ENCODE measurements around the gene FAM219B. TPM values are rescaled to one million over a fixed set of nuclear protein-coding genes. Genes with fewer than 3 reads are reported as not detected.

FAM219B gene
- total and polyA plus RNA-seq, 2 experiments from 2014 or later = 28.8 to 61.4 TPM

DNA sequence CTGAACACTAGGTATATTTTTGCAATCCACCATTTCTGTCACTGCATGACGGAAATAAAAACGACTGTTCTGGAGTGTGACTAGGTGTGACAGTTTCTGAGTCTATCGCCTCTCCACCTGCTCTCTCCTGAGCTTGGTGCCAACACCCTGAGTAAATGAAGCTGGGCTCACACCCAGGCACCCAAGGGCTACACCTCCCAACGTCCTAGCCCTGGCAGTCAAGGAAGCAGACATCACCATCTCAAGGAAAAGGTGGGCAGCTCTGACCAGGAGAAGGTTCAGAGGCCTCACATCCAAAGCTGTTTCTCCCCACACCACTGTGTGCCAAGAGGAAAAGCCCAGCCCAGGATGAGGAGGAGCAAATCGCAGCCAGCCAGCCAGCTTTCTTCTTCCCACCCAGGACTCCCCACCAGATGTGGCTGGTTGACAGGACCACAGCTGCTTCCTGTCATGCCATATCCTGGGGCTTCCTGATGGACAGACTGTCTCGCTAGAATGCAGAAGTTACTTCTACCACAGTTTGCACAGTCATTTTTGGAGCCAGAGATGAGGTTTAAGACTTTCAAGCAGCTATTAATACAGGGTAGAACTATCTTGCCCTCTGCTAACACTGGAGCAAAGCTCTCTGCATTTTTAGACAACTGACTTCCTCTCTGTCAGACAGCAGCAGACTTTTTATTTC lies 36.8 kb downstream of the FAM219B start:
- H3K4me3 Mint-ChIP-seq = no peak overlapping the region; the same call in 2 of the 3 replicates

More for the DNA sequence above, 36.8 kb downstream of the FAM219B start:
- H3K27ac ChIP-seq (ENCODE audit: low read depth) = no peak overlapping the region
- H3K4me2 ChIP-seq = no peak overlapping the region
- Mint-ChIP-seq H3K27me3 (ENCODE audit: insufficient read depth, low read depth, poor library complexity) (peaks cover 19% of the 10 kb centered on the region), H3K27ac (no peak overlapping the region), H3K36me3 (ENCODE audit: low read depth) (peaks cover 19% of the 10 kb centered on the region; the same call in 2 of the 3 replicates), H3K4me1 (peaks cover 25% of the 10 kb centered on the region), H3K9me3 (no peaks in the 10 kb centered on the region)
- no peaks in the 10 kb centered on the region for H3K4me1 ChIP-seq (ENCODE audit: insufficient read depth)
- H3F3A ChIP-seq (replicated peaks; ENCODE audit: low read depth) = 0 out of 2 replicates have a peak, but pooled peaks cover 8% of the 10 kb centered on the region
- ATAC-seq = no peak
- TF ChIP-seq ZNF114 (CRISPR knock-in tag; IDR thresholded peaks at IDR 0.05) = no peak
- TF ChIP-seq, protein P1, sequence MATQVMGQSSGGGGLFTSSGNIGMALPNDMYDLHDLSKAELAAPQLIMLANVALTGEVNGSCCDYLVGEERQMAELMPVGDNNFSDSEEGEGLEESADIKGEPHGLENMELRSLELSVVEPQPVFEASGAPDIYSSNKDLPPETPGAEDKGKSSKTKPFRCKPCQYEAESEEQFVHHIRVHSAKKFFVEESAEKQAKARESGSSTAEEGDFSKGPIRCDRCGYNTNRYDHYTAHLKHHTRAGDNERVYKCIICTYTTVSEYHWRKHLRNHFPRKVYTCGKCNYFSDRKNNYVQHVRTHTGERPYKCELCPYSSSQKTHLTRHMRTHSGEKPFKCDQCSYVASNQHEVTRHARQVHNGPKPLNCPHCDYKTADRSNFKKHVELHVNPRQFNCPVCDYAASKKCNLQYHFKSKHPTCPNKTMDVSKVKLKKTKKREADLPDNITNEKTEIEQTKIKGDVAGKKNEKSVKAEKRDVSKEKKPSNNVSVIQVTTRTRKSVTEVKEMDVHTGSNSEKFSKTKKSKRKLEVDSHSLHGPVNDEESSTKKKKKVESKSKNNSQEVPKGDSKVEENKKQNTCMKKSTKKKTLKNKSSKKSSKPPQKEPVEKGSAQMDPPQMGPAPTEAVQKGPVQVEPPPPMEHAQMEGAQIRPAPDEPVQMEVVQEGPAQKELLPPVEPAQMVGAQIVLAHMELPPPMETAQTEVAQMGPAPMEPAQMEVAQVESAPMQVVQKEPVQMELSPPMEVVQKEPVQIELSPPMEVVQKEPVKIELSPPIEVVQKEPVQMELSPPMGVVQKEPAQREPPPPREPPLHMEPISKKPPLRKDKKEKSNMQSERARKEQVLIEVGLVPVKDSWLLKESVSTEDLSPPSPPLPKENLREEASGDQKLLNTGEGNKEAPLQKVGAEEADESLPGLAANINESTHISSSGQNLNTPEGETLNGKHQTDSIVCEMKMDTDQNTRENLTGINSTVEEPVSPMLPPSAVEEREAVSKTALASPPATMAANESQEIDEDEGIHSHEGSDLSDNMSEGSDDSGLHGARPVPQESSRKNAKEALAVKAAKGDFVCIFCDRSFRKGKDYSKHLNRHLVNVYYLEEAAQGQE (IDR thresholded peaks at IDR 0.05; ENCODE audit: unreplicated experiment) = no peak
- no peak for TF ChIP-seq POLR2AphosphoS5 (IDR thresholded peaks at IDR 0.05; ENCODE audit: low read depth)
- TF ChIP-seq, protein P2, sequence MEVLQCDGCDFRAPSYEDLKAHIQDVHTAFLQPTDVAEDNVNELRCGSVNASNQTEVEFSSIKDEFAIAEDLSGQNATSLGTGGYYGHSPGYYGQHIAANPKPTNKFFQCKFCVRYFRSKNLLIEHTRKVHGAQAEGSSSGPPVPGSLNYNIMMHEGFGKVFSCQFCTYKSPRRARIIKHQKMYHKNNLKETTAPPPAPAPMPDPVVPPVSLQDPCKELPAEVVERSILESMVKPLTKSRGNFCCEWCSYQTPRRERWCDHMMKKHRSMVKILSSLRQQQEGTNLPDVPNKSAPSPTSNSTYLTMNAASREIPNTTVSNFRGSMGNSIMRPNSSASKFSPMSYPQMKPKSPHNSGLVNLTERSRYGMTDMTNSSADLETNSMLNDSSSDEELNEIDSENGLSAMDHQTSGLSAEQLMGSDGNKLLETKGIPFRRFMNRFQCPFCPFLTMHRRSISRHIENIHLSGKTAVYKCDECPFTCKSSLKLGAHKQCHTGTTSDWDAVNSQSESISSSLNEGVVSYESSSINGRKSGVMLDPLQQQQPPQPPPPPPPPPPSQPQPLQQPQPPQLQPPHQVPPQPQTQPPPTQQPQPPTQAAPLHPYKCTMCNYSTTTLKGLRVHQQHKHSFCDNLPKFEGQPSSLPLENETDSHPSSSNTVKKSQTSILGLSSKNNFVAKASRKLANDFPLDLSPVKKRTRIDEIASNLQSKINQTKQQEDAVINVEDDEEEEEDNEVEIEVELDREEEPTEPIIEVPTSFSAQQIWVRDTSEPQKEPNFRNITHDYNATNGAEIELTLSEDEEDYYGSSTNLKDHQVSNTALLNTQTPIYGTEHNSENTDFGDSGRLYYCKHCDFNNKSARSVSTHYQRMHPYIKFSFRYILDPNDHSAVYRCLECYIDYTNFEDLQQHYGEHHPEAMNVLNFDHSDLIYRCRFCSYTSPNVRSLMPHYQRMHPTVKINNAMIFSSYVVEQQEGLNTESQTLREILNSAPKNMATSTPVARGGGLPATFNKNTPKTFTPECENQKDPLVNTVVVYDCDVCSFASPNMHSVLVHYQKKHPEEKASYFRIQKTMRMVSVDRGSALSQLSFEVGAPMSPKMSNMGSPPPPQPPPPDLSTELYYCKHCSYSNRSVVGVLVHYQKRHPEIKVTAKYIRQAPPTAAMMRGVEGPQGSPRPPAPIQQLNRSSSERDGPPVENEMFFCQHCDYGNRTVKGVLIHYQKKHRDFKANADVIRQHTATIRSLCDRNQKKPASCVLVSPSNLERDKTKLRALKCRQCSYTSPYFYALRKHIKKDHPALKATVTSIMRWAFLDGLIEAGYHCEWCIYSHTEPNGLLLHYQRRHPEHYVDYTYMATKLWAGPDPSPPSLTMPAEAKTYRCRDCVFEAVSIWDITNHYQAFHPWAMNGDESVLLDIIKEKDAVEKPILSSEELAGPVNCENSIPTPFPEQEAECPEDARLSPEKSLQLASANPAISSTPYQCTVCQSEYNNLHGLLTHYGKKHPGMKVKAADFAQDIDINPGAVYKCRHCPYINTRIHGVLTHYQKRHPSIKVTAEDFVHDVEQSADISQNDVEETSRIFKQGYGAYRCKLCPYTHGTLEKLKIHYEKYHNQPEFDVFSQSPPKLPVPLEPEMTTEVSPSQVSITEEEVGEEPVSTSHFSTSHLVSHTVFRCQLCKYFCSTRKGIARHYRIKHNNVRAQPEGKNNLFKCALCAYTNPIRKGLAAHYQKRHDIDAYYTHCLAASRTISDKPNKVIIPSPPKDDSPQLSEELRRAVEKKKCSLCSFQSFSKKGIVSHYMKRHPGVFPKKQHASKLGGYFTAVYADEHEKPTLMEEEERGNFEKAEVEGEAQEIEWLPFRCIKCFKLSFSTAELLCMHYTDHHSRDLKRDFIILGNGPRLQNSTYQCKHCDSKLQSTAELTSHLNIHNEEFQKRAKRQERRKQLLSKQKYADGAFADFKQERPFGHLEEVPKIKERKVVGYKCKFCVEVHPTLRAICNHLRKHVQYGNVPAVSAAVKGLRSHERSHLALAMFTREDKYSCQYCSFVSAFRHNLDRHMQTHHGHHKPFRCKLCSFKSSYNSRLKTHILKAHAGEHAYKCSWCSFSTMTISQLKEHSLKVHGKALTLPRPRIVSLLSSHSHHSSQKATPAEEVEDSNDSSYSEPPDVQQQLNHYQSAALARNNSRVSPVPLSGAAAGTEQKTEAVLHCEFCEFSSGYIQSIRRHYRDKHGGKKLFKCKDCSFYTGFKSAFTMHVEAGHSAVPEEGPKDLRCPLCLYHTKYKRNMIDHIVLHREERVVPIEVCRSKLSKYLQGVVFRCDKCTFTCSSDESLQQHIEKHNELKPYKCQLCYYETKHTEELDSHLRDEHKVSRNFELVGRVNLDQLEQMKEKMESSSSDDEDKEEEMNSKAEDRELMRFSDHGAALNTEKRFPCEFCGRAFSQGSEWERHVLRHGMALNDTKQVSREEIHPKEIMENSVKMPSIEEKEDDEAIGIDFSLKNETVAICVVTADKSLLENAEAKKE (CRISPR knock-in tag; IDR thresholded peaks at IDR 0.05) = no peak
- TF ChIP-seq CREB1 (CRISPR knock-in tag; IDR thresholded peaks at IDR 0.05; ENCODE audit: low read depth) = no peak
- TF ChIP-seq ZNF331 (CRISPR knock-in tag; IDR thresholded peaks at IDR 0.05; ENCODE audit: low read depth) = no peak
- no peak for TF ChIP-seq JUNB (IDR thresholded peaks at IDR 0.05; ENCODE audit: unreplicated experiment)
- TF ChIP-seq, protein P3, sequence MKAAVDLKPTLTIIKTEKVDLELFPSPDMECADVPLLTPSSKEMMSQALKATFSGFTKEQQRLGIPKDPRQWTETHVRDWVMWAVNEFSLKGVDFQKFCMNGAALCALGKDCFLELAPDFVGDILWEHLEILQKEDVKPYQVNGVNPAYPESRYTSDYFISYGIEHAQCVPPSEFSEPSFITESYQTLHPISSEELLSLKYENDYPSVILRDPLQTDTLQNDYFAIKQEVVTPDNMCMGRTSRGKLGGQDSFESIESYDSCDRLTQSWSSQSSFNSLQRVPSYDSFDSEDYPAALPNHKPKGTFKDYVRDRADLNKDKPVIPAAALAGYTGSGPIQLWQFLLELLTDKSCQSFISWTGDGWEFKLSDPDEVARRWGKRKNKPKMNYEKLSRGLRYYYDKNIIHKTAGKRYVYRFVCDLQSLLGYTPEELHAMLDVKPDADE (IDR thresholded peaks at IDR 0.05) = no peak
- no peak for TF ChIP-seq EZH2 (IDR thresholded peaks at IDR 0.05; ENCODE audit: low read depth, unreplicated experiment)
- TF ChIP-seq EZH2phosphoT487 (IDR thresholded peaks at IDR 0.05; ENCODE audit: unreplicated experiment) = no peak
- TF ChIP-seq, protein P4, sequence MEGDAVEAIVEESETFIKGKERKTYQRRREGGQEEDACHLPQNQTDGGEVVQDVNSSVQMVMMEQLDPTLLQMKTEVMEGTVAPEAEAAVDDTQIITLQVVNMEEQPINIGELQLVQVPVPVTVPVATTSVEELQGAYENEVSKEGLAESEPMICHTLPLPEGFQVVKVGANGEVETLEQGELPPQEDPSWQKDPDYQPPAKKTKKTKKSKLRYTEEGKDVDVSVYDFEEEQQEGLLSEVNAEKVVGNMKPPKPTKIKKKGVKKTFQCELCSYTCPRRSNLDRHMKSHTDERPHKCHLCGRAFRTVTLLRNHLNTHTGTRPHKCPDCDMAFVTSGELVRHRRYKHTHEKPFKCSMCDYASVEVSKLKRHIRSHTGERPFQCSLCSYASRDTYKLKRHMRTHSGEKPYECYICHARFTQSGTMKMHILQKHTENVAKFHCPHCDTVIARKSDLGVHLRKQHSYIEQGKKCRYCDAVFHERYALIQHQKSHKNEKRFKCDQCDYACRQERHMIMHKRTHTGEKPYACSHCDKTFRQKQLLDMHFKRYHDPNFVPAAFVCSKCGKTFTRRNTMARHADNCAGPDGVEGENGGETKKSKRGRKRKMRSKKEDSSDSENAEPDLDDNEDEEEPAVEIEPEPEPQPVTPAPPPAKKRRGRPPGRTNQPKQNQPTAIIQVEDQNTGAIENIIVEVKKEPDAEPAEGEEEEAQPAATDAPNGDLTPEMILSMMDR (conservative IDR thresholded peaks at IDR 0.05; ENCODE audit: low read depth in 2 of 2) = no peak
- TF ChIP-seq NANOG (IDR thresholded peaks at IDR 0.05; ENCODE audit: borderline replicate concordance) = no peak
- no peak for TF ChIP-seq STAT1 (IDR thresholded peaks at IDR 0.05; ENCODE audit: unreplicated experiment)
- H2AFZ ChIP-seq = no peak overlapping the region
- no peak overlapping the region for H3K4me3 ChIP-seq
- no peaks in the 10 kb centered on the region for H3K9me2 ChIP-seq (ENCODE audit: insufficient read depth)
- peaks cover 54% of the 10 kb centered on the region for H3K79me2 ChIP-seq (replicated peaks; ENCODE audit: insufficient read depth)
- H4K20me1 ChIP-seq (replicated peaks; ENCODE audit: insufficient read depth) = peaks cover 34% of the 10 kb centered on the region
- no peaks in the 10 kb centered on the region for H3K27me3 ChIP-seq (ENCODE audit: insufficient read depth)
- no peak for DNase-seq (ENCODE audit: low spot score)
- H3K36me3 ChIP-seq (ENCODE audit: insufficient read depth) = no peaks in the 10 kb centered on the region
